T-helper 17 cell (primary cell): Measurements from ENCODE around the gene RAB38. TPM values are rescaled to one million over a fixed set of nuclear protein-coding genes. Genes with fewer than 3 reads are reported as not detected.

Experiments used
- ATAC-seq: fragments of 150-1000 bp; cut with Tn5 transposase; 2 replicates; pipeline ENCODE4 v1.10.0; 2021; ENCODE audit warnings: mild to moderate bottlenecking, moderate library complexity
- DNase-seq, 3 donors: peaks; one replicate each; pipeline versions ENCODE4 v3.0.0 to v3.0.0-alpha.2; 2020 to 2021
- H3K9me3 ChIP-seq: one replicate; pipeline ENCODE4 v1.7.0; 2013; ENCODE audit warnings: low read length, mild to moderate bottlenecking; ENCODE audit not compliant: control insufficient read depth, poor library complexity, severe bottlenecking
- H3K27ac Mint-ChIP-seq: one replicate; pipeline ENCODE4 v1.8.0; 2022; ENCODE audit warnings: mild to moderate bottlenecking, moderate library complexity, mixed read lengths
- H3K27me3 Mint-ChIP-seq: one replicate; pipeline ENCODE4 v1.8.0; 2022; ENCODE audit warnings: mixed read lengths
- H3K36me3 Mint-ChIP-seq: one replicate; pipeline ENCODE4 v1.8.0; 2022; ENCODE audit warnings: low read depth, mixed read lengths
- H3K4me1 Mint-ChIP-seq: one replicate; pipeline ENCODE4 v1.8.0; 2022; ENCODE audit warnings: mild to moderate bottlenecking, mixed read lengths
- H3K4me3 Mint-ChIP-seq: one replicate; pipeline ENCODE4 v1.8.0; 2022; ENCODE audit warnings: mild to moderate bottlenecking, moderate library complexity, mixed read lengths
- total RNA-seq, 4 donors: library from RNA in 2 of 4; stranded (reverse) in 2 of 4; gene quantifications; one replicate each; pipeline ENCODE4 v1.2.3 and lab custom pipeline; 2022 to 2026

The RAB38 gene
- total RNA-seq, 2 donors from 2014 or later: 1.0 to 2.2 TPM

- no peak for ATAC-seq
- Mint-ChIP-seq H3K4me3 (no peak overlapping the region), H3K27me3 (no peaks in the 10 kb centered on the region), H3K27ac (no peak overlapping the region), H3K36me3 (peaks cover 2% of the 10 kb centered on the region), H3K4me1 (no peaks in the 10 kb centered on the region)
- no peak for DNase-seq
- no peaks in the 10 kb centered on the region for H3K9me3 ChIP-seq
Observed at GRCh38 chr11:88114486-88115045, 60.7 kb downstream of the RAB38 start.

DNA sequence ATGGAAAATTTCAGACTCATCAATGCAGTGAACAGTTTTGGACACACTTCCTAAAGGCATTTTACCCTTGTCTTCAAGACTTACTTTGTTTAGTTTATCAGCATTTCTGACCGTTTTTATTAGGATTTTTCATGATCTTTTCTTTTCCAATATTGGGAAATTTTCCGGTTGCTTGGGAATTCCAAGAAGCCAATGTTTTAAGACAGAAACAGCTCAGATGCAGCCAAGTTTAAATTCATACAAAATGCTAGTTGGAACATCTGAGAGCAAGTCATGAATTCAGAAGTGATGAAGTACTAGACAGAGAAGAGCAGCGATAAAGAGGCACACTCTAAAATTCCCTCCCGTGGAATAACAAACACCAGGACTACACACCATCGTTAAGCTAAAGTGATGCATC, 68.6 kb downstream of the RAB38 start:
- no peak overlapping the region for H3K27ac Mint-ChIP-seq
- H3K4me1 Mint-ChIP-seq: no peaks in the 10 kb centered on the region
- no peak overlapping the region for H3K4me3 Mint-ChIP-seq
- no peak for DNase-seq
- ATAC-seq: no peak
- peaks cover 2% of the 10 kb centered on the region for H3K36me3 Mint-ChIP-seq
- H3K27me3 Mint-ChIP-seq: no peaks in the 10 kb centered on the region
- H3K9me3 ChIP-seq: no peaks in the 10 kb centered on the region

GRCh38 chr11:88105951-88106350, 69.3 kb downstream of the RAB38 start:
- H3K9me3 ChIP-seq: no peaks in the 10 kb centered on the region

DNA sequence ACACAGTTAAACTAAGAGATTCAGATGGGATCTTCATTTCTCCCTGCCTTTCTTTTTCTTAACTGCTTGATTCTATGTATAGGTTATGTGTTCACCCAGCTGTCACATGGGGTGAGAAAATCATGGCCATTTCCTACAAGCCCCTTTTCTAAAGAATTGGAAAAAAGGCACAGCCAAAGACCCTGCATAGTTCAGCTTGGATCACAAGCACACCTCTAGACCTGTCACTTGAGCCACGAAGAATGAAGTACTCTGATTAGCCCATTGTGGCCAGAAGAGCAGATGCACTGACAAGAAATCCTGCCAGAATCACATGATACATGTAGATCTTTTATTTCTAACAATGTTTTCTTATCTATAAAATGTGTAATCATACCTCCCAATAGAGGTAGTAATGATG, 69.7 kb downstream of the RAB38 start:
- no peak for ATAC-seq
- H3K4me1 Mint-ChIP-seq: no peaks in the 10 kb centered on the region
- no peaks in the 10 kb centered on the region for H3K27me3 Mint-ChIP-seq

More at GRCh38 chr11:88105951-88106350, 69.3 kb downstream of the RAB38 start:
- no peak overlapping the region for H3K4me3 Mint-ChIP-seq
- ATAC-seq: no peak
- no peak overlapping the region for H3K27ac Mint-ChIP-seq
- no peaks in the 10 kb centered on the region for H3K27me3 Mint-ChIP-seq
- no peak for DNase-seq
- H3K4me1 Mint-ChIP-seq: no peaks in the 10 kb centered on the region
- H3K36me3 Mint-ChIP-seq: peaks cover 2% of the 10 kb centered on the region

DNA sequence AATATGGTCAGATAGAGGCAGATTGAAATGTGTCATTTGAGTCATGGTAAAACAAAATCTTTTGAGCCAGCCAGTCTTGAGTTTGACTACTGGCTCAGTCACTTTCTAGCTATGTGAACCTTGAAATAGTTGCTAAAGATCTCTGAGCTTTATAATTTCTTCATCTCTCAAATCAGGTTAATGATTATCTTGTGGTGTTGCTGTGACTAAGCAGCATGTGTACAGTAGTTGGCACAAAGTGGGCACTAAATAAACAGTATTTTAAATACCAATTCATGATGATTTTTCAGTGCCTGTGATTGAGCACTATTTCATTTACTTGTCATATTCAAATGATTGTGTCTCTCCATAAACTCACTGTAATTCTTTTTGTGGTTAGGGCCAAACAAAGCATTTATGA, 70.8 kb downstream of the RAB38 start:
- no peak for DNase-seq
- Mint-ChIP-seq H3K27ac (no peak overlapping the region), H3K36me3 (no peaks in the 10 kb centered on the region), H3K27me3 (peaks cover 6% of the 10 kb centered on the region), H3K4me1 (no peaks in the 10 kb centered on the region), H3K4me3 (no peak overlapping the region)
- ATAC-seq: no peak
- no peaks in the 10 kb centered on the region for H3K9me3 ChIP-seq

More for the DNA sequence above, 69.7 kb downstream of the RAB38 start:
- no peak for DNase-seq
- H3K9me3 ChIP-seq: no peaks in the 10 kb centered on the region
- Mint-ChIP-seq H3K27ac (no peak overlapping the region), H3K36me3 (peaks cover 2% of the 10 kb centered on the region), H3K4me3 (no peak overlapping the region)

- DNase-seq: peak in 1 of 3 donors; percentile 8
- ATAC-seq: peak; percentile 75
- H3K36me3 Mint-ChIP-seq: no peaks in the 10 kb centered on the region
- H3K27ac Mint-ChIP-seq: no peak overlapping the region
- no peaks in the 10 kb centered on the region for H3K9me3 ChIP-seq
- H3K4me1 Mint-ChIP-seq: no peaks in the 10 kb centered on the region
- peaks cover 6% of the 10 kb centered on the region for H3K27me3 Mint-ChIP-seq
- no peak overlapping the region for H3K4me3 Mint-ChIP-seq
Observed at GRCh38 chr11:88103337-88104206, 71.7 kb downstream of the RAB38 start.

DNA sequence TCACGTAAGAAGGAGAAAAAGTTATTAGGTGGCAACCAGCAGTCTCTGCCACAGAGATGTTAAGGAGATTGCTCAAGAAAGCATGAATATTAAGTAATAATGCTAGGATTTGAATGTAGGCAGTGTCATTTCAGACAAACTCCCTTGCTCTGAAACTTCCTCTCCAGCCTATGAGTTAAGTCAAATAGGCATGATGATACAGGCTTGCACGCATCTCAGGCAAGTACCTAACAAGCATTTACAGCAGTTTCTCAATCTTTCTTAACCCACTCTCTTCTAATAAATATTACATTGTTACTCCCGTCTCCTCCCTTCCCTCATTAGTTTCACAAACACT, 72.7 kb downstream of the RAB38 start:
- H3K9me3 ChIP-seq: no peaks in the 10 kb centered on the region
- H3K36me3 Mint-ChIP-seq: no peaks in the 10 kb centered on the region
- no peak for ATAC-seq
- H3K4me3 Mint-ChIP-seq: no peak overlapping the region
- DNase-seq: no peak
- H3K4me1 Mint-ChIP-seq: no peaks in the 10 kb centered on the region
- H3K27ac Mint-ChIP-seq: no peak overlapping the region
- peaks cover 6% of the 10 kb centered on the region for H3K27me3 Mint-ChIP-seq

GRCh38 chr11:88101881-88102597, 73.2 kb downstream of the RAB38 start:
- H3K4me3 Mint-ChIP-seq: no peak overlapping the region
- no peak for ATAC-seq
- H3K4me1 Mint-ChIP-seq: no peaks in the 10 kb centered on the region

DNA sequence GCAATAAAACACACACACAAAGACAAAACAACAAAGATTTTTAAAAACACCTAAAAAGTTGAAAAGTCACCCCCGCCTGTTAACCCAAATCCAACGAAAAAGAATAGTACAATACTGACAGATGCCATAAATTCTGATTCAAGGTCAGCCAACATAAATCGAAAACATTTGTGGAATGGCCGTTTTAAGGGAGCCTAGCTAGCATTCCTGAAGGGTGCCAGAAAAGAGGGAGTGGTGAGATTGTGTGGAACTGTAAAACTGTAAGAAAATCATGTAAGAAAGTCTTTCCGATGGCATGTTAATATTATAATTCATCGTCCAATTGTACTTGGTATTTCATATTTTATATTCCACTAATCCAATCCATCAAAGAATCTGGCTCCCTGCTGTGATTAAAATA, 75.1 kb downstream of the RAB38 start:
- H3K27ac Mint-ChIP-seq: no peak overlapping the region
- ATAC-seq: no peak
- no peak for DNase-seq

More at GRCh38 chr11:88101881-88102597, 73.2 kb downstream of the RAB38 start:
- no peak overlapping the region for H3K27ac Mint-ChIP-seq
- no peak for DNase-seq
- H3K27me3 Mint-ChIP-seq: peaks cover 6% of the 10 kb centered on the region
- no peaks in the 10 kb centered on the region for H3K36me3 Mint-ChIP-seq
- H3K9me3 ChIP-seq: no peaks in the 10 kb centered on the region

GRCh38 chr11:88098289-88098688, 77.0 kb downstream of the RAB38 start:
- no peaks in the 10 kb centered on the region for H3K9me3 ChIP-seq
- H3K36me3 Mint-ChIP-seq: no peaks in the 10 kb centered on the region
- DNase-seq: no peak
- H3K27me3 Mint-ChIP-seq: peaks cover 6% of the 10 kb centered on the region
- no peaks in the 10 kb centered on the region for H3K4me1 Mint-ChIP-seq
- no peak overlapping the region for H3K4me3 Mint-ChIP-seq
- no peak for ATAC-seq
- H3K27ac Mint-ChIP-seq: no peak overlapping the region

More for the DNA sequence above, 75.1 kb downstream of the RAB38 start:
- H3K9me3 ChIP-seq: no peaks in the 10 kb centered on the region
- Mint-ChIP-seq H3K4me3 (no peak overlapping the region), H3K36me3 (no peaks in the 10 kb centered on the region), H3K4me1 (no peaks in the 10 kb centered on the region), H3K27me3 (peaks cover 6% of the 10 kb centered on the region)

GRCh38 chr11:88089134-88089533, 86.1 kb downstream of the RAB38 start:
- H3K9me3 ChIP-seq: no peaks in the 10 kb centered on the region
- H3K27me3 Mint-ChIP-seq: peaks cover 46% of the 10 kb centered on the region
- H3K4me1 Mint-ChIP-seq: peaks cover 2% of the 10 kb centered on the region
- H3K4me3 Mint-ChIP-seq: no peak overlapping the region
- DNase-seq (no peak), ATAC-seq (no peak)
- H3K27ac Mint-ChIP-seq: no peak overlapping the region
- no peaks in the 10 kb centered on the region for H3K36me3 Mint-ChIP-seq

DNA sequence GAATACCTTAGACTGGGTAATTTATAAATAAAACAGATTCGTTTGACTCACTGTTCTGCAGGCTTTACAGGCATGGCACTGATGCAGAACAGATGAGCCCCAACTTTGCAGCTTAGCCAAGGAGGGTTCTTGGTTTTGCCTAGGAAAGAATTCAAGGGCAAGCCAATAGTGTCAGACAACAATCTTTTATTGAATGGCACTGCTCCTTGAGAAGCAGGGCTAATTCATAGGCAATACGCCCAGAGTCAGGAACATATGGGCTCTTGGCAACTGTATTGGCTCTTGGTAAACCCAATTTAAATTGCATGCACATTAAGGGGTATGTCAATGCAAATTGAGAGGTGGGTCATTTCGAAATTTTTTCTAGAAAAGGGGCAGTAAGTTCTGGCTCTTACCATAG, 87.9 kb downstream of the RAB38 start:
- peaks cover 2% of the 10 kb centered on the region for H3K4me1 Mint-ChIP-seq
- H3K27me3 Mint-ChIP-seq: peaks cover 46% of the 10 kb centered on the region
- H3K4me3 Mint-ChIP-seq: no peak overlapping the region
- no peak overlapping the region for H3K27ac Mint-ChIP-seq
- ATAC-seq (no peak), DNase-seq (no peak)
- no peaks in the 10 kb centered on the region for H3K9me3 ChIP-seq
- H3K36me3 Mint-ChIP-seq: no peaks in the 10 kb centered on the region

DNA sequence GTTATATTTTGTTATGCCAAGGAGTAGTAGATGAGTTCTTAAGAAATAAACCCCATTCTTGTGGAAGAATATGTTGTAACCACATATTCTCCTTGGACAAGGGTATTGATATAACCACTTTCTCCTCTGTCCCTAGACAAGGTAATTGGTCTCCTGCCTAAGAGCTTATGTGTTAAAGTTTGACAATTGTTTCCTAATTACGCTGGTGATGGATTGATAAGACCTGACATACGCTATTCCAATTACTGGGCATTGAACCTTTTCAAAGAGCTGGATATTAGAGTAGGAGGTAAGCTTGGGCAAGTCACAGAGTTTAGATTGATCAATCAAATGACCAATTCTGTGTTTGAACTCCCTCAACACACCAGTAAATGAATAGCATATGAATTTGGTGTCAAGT, 88.9 kb downstream of the RAB38 start:
- ATAC-seq (no peak), DNase-seq (no peak)
- no peaks in the 10 kb centered on the region for H3K9me3 ChIP-seq
- Mint-ChIP-seq H3K4me1 (peaks cover 2% of the 10 kb centered on the region), H3K27me3 (peaks cover 41% of the 10 kb centered on the region), H3K4me3 (no peak overlapping the region), H3K36me3 (no peaks in the 10 kb centered on the region), H3K27ac (no peak overlapping the region)
